ENCODE results near the gene PLEKHM2. TPM values are rescaled to one million over a fixed set of nuclear protein-coding genes. Genes with fewer than 3 reads are reported as not detected.

The PLEKHM2 gene
- total RNA-seq, 1 donor from 2014 or later = 88.1 TPM

DNA sequence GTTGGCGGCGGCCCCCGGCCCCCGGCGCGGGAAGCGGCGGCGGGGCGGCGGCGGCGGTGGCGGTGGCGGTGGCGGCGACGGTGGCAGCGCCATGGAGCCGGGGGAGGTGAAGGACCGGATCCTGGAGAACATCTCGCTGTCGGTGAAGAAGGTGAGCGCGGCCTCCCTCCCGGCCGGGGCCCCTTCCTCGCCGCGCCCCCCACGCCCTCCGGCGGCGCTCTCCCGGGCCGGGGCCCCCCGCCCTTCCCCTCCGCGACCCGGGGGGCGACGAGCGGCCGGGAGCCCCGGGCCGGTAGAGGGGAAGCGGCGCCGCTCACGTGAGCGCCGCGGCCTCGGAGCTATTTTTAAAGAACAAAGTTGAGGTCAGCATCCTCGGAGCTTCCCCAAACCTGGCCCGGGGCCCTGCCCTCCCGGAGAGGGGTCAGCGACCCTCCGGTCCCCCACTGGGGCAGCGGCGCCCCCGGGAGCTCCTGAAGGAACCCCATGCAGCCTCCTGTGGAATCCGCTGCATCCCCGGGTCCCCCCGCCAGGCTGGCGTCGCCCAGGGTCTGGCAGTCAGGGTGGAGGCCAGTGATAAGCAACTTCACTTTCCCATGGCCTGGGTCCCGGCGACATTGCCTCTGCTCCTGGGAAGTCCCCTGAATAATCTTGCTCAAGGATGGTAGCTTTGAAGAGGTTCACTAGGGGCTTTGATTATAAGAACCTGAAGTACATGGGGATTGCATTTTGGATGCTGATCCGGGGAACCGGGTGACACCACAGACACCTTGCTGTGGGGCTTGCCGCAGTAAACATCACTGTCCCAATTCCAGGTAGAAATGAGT lies 560 bp downstream of the PLEKHM2 start:
- peak overlapping the region; percentile 79 for H3K4me3 Mint-ChIP-seq (ENCODE audit: unreplicated experiment)
- H3K27me3 Mint-ChIP-seq (ENCODE audit: unreplicated experiment) = no peaks in the 10 kb centered on the region
- peaks cover 44% of the 10 kb centered on the region for H3K4me1 Mint-ChIP-seq (ENCODE audit: unreplicated experiment)
- H3K27ac Mint-ChIP-seq (ENCODE audit: unreplicated experiment) = peak overlapping the region; percentile 81
- TF ChIP-seq, protein P1, sequence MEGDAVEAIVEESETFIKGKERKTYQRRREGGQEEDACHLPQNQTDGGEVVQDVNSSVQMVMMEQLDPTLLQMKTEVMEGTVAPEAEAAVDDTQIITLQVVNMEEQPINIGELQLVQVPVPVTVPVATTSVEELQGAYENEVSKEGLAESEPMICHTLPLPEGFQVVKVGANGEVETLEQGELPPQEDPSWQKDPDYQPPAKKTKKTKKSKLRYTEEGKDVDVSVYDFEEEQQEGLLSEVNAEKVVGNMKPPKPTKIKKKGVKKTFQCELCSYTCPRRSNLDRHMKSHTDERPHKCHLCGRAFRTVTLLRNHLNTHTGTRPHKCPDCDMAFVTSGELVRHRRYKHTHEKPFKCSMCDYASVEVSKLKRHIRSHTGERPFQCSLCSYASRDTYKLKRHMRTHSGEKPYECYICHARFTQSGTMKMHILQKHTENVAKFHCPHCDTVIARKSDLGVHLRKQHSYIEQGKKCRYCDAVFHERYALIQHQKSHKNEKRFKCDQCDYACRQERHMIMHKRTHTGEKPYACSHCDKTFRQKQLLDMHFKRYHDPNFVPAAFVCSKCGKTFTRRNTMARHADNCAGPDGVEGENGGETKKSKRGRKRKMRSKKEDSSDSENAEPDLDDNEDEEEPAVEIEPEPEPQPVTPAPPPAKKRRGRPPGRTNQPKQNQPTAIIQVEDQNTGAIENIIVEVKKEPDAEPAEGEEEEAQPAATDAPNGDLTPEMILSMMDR (IDR thresholded peaks at IDR 0.05) = no peak
- peak; percentile 85 for DNase-seq (ENCODE audit: extremely low spot score, unreplicated experiment)
- no peaks in the 10 kb centered on the region for H3K9me3 Mint-ChIP-seq (ENCODE audit: unreplicated experiment)
- H3K36me3 Mint-ChIP-seq (ENCODE audit: unreplicated experiment) = peaks cover 5% of the 10 kb centered on the region

DNA sequence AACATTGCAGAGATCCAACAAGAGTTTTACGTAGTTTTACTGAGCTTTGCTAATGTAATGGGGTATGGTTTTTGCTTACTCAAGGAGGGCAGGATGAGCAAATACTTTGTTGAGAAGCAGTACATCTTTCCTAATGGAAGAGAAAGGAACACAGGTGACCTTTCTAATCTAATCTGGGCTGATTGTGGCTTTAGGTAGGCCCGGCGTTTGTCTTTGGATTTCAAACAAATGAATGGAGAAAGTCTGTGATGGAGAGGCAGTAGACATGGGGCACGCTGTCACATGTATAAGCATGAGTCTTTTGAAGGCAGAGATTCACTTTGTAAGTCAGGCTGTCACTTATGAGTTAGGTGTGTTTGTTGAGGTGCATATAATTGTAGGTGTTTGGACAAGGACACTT lies 1.7 kb downstream of the PLEKHM2 start:
- Mint-ChIP-seq H3K27me3 (ENCODE audit: unreplicated experiment) (no peaks in the 10 kb centered on the region), H3K4me1 (ENCODE audit: unreplicated experiment) (peaks cover 35% of the 10 kb centered on the region), H3K36me3 (ENCODE audit: unreplicated experiment) (peaks cover 5% of the 10 kb centered on the region), H3K27ac (ENCODE audit: unreplicated experiment) (peak overlapping the region; percentile 81), H3K9me3 (ENCODE audit: unreplicated experiment) (no peaks in the 10 kb centered on the region), H3K4me3 (ENCODE audit: unreplicated experiment) (peak overlapping the region; percentile 79)
- TF ChIP-seq, protein P1 (IDR thresholded peaks at IDR 0.05) = no peak
- no peak for DNase-seq (ENCODE audit: extremely low spot score, unreplicated experiment)

DNA sequence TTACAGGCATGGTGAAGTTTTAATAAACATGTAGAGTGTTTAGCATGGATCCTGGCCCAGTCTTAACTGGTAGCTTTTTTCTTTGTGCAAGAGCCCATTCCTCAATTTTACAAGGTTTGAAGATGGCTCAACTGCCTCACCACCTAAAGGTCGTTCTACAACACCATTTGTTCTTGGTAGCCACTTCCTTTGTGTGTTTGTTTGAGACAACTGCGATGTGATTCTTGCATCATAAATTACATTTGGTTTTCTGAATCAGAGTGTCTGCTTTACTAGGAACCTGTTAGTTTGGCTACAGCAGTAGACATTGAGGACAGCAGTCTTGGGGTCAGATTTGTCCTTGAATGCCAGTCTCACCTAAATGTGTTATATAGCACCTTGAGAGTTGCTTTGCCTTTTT lies 3.3 kb downstream of the PLEKHM2 start:
- TF ChIP-seq, protein P1 (IDR thresholded peaks at IDR 0.05) = no peak
- no peak for DNase-seq (ENCODE audit: extremely low spot score, unreplicated experiment)
- no peaks in the 10 kb centered on the region for H3K27me3 Mint-ChIP-seq (ENCODE audit: unreplicated experiment)
- no peak overlapping the region for H3K4me3 Mint-ChIP-seq (ENCODE audit: unreplicated experiment)
- peaks cover 41% of the 10 kb centered on the region for H3K4me1 Mint-ChIP-seq (ENCODE audit: unreplicated experiment)
- no peaks in the 10 kb centered on the region for H3K9me3 Mint-ChIP-seq (ENCODE audit: unreplicated experiment)
- no peak overlapping the region for H3K27ac Mint-ChIP-seq (ENCODE audit: unreplicated experiment)
- H3K36me3 Mint-ChIP-seq (ENCODE audit: unreplicated experiment) = peaks cover 5% of the 10 kb centered on the region

DNA sequence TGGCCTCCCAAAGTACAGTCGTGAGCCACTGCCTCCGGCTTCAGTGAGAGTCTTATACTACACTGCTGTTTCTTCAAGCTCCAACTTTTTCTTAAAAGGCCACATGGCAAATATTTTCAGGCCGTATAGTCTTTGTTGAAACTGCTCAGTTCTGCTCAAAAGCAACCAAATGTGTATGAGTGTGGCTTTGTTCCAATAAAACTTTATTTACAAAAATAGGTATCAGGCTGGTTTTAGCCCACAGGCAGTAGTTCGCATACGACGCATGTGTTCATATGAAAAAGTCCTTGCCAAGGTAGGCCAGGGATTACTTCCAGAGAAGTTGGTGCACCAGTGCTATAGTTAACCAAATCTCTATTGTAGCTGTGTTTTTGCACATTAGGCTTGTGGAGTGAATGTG lies 6.2 kb downstream of the PLEKHM2 start:
- H3K27ac Mint-ChIP-seq (ENCODE audit: unreplicated experiment) = no peak overlapping the region
- no peak overlapping the region for H3K4me3 Mint-ChIP-seq (ENCODE audit: unreplicated experiment)
- H3K4me1 Mint-ChIP-seq (ENCODE audit: unreplicated experiment) = peaks cover 31% of the 10 kb centered on the region
- no peaks in the 10 kb centered on the region for H3K27me3 Mint-ChIP-seq (ENCODE audit: unreplicated experiment)
- no peak for DNase-seq (ENCODE audit: extremely low spot score, unreplicated experiment)
- peaks cover 5% of the 10 kb centered on the region for H3K36me3 Mint-ChIP-seq (ENCODE audit: unreplicated experiment)
- H3K9me3 Mint-ChIP-seq (ENCODE audit: unreplicated experiment) = no peaks in the 10 kb centered on the region
- TF ChIP-seq, protein P1 (IDR thresholded peaks at IDR 0.05) = no peak

DNA sequence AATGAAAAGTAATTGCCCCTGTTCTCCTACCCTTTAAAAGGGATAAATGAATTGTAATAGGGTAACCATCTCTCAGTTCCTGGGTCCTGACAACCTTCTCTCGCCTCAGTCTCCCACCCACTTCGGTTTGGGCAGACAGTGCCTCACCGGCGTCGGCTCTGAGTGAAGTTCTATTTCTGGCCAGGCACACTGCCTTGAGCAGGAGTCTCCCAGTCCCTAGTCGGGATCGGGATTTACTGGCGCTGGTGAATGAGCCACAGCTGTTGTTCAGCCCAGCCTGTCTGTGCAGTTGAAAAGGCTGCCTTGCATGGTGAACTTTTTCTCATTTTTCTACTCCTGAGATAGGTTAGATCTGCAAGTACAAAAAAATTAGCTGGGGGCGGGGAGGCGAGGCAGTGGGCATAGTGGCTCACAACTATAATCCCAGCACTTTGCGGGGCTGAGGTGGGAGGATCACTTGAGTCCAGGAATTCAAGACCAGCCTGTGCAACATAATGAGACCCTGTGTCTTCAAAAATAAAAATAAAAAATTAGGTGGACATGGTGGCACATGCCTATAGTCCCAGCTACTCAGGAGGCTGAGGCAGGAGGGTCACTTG lies 7.4 kb downstream of the PLEKHM2 start:
- peaks cover 22% of the 10 kb centered on the region for H3K4me1 Mint-ChIP-seq (ENCODE audit: unreplicated experiment)
- no peaks in the 10 kb centered on the region for H3K27me3 Mint-ChIP-seq (ENCODE audit: unreplicated experiment)
- DNase-seq (ENCODE audit: extremely low spot score, unreplicated experiment) = no peak
- no peak overlapping the region for H3K27ac Mint-ChIP-seq (ENCODE audit: unreplicated experiment)
- TF ChIP-seq, protein P1 (IDR thresholded peaks at IDR 0.05) = no peak
- H3K4me3 Mint-ChIP-seq (ENCODE audit: unreplicated experiment) = no peak overlapping the region
- no peaks in the 10 kb centered on the region for H3K9me3 Mint-ChIP-seq (ENCODE audit: unreplicated experiment)
- H3K36me3 Mint-ChIP-seq (ENCODE audit: unreplicated experiment) = peaks cover 5% of the 10 kb centered on the region
